ENCODE measurements around the gene NDUFAF4.

DNA sequence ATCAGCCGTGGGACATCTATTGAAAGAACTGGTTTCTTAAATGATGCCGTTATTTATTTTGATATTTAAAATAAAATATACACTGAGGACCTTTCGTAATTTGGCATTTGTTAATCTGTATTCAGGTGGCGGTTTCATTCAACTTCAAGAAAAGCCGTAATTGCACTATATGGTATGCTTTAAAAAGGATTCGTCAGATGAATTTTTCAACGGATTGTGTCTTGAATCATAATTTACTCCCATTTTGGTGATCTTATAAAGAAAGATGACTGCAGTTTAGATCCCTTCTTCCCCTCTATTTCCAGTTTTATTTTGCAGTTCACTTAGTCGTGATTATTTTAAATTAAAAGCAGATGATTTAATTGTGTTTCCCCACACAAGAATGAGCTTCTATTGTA is 27.6 kb upstream of the NDUFAF4 start:
- TF ChIP-seq CTCF (IDR thresholded peaks at IDR 0.05; ENCODE audit: low read depth, low read length, poor library complexity, severe bottlenecking), result no peak
- TF ChIP-seq EZH2phosphoT487 (IDR thresholded peaks at IDR 0.05; ENCODE audit: borderline replicate concordance, low read length), result no peak

Measured in DOHH2 (cell line).